CD4-positive, CD25-positive, alpha-beta regulatory T cell (primary cell): ENCODE measurements around the gene NUBP2. TPM values are rescaled to one million over a fixed set of nuclear protein-coding genes. Genes with fewer than 3 reads are reported as not detected.

Source experiments
- ATAC-seq, 2 donors: fragments of 150-1000 bp; cut with Tn5 transposase; one replicate each; pipeline ENCODE4 v1.10.0; 2021; ENCODE audit warnings: low read depth in 2 of 2, moderate number of reproducible peaks in 2 of 2, moderate library complexity in 1 of 2
- DNase-seq, 3 donors: peaks; one replicate each; pipeline versions ENCODE4 v3.0.0 to v3.0.0-alpha.2; 2012 to 2022; ENCODE audit warnings: mixed read lengths in 1 of 3
- H3K27ac ChIP-seq: one replicate; pipeline ENCODE4 v1.7.0; 2013; ENCODE audit warnings: mild to moderate bottlenecking, low read length; ENCODE audit not compliant: insufficient read depth, poor library complexity, severe bottlenecking
- H3K27me3 ChIP-seq: one replicate; pipeline ENCODE4 v1.7.0; 2013; ENCODE audit warnings: low read length; ENCODE audit not compliant: control insufficient read depth, insufficient read depth
- H3K36me3 ChIP-seq: one replicate; pipeline ENCODE4 v1.7.0; 2013; ENCODE audit warnings: mild to moderate bottlenecking, low read length, moderate library complexity; ENCODE audit not compliant: control insufficient read depth, insufficient read depth
- H3K4me1 ChIP-seq: 2 replicates; pipeline ENCODE4 v1.7.0; 2013; ENCODE audit warnings: mild to moderate bottlenecking, low read length; ENCODE audit not compliant: insufficient read depth, control insufficient read depth, poor library complexity, severe bottlenecking
- H3K4me3 ChIP-seq: one replicate; pipeline ENCODE4 v1.7.0; 2013; ENCODE audit warnings: low read depth, mild to moderate bottlenecking, low read length, moderate library complexity
- H3K9me3 ChIP-seq, 2 experiments: 1 replicate in 1 of 2; 2 replicates in 1 of 2; pipeline ENCODE4 v1.7.0; 2013; ENCODE audit warnings: low read length in 2 of 2, mild to moderate bottlenecking in 1 of 2, moderate library complexity in 1 of 2; ENCODE audit not compliant: control insufficient read depth in 2 of 2
- H3K27ac Mint-ChIP-seq, 3 donors: one replicate each; pipeline ENCODE4 v1.8.0; 2020 to 2022; ENCODE audit warnings: mild to moderate bottlenecking in 3 of 3, mixed read lengths in 3 of 3, moderate library complexity in 2 of 3
- H3K27me3 Mint-ChIP-seq: one replicate; pipeline ENCODE4 v1.8.0; 2022; ENCODE audit warnings: mild to moderate bottlenecking, mixed read lengths
- H3K36me3 Mint-ChIP-seq: one replicate; pipeline ENCODE4 v1.8.0; 2020; ENCODE audit warnings: mixed read lengths
- H3K4me1 Mint-ChIP-seq, 4 donors: one replicate each; pipeline ENCODE4 v1.8.0; 2020 to 2022; ENCODE audit warnings: mixed read lengths in 4 of 4, mild to moderate bottlenecking in 1 of 4
- H3K4me3 Mint-ChIP-seq, 4 donors: one replicate each; pipeline ENCODE4 v1.8.0; 2020 to 2022; ENCODE audit warnings: mild to moderate bottlenecking in 4 of 4, mixed read lengths in 4 of 4, moderate library complexity in 3 of 4
- H3K9me3 Mint-ChIP-seq, 7 donors: one replicate each; pipeline ENCODE4 v1.8.0; 2020 to 2022; ENCODE audit warnings: mixed read lengths in 7 of 7, mild to moderate bottlenecking in 3 of 7, moderate library complexity in 2 of 7
- polyA plus RNA-seq, 4 donors: library from polyadenylated mRNA; unstranded; fragments of 300-500 nt; fragmentation: Illumina TruSeq; gene quantifications; one replicate each; pipeline ENCODE4 v1.2.3, GENCODE V29; 2021
- total RNA-seq: library from RNA; stranded (reverse); gene quantifications from one replicate; pipeline ENCODE4 v1.2.3, GENCODE V29; 2022

NUBP2 gene
- total and polyA plus RNA-seq, 5 donors from 2014 or later: 41.6 to 104 (median 95.3) TPM

DNA sequence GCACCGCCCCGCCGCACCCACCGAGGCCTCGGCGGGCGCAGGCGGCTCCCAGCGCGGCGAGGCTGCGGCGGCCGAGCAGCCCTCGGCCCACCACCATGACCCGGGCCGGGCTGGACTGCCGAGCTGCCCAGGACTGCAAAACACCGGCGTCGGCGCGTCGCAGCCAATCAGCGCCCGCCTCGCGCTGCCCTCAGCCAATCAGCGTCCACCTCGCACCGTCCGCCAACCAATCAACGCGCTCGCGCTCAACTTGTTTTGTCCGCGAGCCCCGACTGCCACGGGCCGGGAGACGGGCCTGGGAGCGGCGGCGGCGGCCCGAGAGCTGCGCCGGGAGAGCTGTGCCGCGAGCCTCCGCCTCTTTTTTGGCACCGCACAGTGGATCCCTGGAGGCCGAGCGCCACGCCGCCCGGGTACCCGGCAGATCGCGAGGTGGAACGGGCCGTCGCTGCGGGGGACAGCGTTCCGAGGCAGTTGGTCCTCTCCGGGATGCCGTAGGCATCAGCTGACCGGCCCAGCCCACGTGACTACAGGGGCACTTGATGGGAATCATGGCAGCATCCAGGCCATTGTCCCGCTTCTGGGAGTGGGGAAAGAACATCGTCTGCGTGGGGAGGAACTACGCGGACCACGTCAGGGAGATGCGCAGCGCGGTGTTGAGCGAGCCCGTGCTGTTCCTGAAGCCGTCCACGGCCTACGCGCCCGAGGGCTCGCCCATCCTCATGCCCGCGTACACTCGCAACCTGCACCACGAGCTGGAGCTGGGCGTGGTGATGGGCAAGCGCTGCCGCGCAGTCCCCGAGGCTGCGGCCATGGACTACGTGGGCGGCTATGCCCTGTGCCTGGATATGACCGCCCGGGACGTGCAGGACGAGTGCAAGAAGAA is 44.2 kb downstream of the NUBP2 start, which contains the start of the genes FAHD1 and HAGH:
Gene FAHD1, plus strand, starts transcription at position 516 of the 883 bp plus-strand sequence. Its CDS starts 33 bp downstream, at position 549.
Gene HAGH, minus strand, starts transcription at position 135 of the 883 bp plus-strand sequence. Its CDS starts 38 bp downstream, at position 97.
- Mint-ChIP-seq H3K9me3 (no peaks in the 10 kb centered on the region), H3K4me1 (peaks cover 18 to 49% (median 35%) of the 10 kb centered on the region in 4 donors), H3K4me3 (peak within 1 kb of the TSS; percentile 88 to 95 (median 93)), H3K27me3 (no peaks in the 10 kb centered on the region), H3K27ac (peak within 1 kb of the TSS; percentile 71 to 94 (median 91)), H3K36me3 (peaks cover 6% of the 10 kb centered on the region)
- Histone ChIP-seq H3K4me1 (peaks cover 46% of the 10 kb centered on the region), H3K36me3 (peaks cover 10% of the 10 kb centered on the region), H3K9me3 (no peaks in the 10 kb centered on the region), H3K27ac (peak within 1 kb of the TSS; percentile 76), H3K4me3 (peak within 1 kb of the TSS; percentile 82), H3K27me3 (no peaks in the 10 kb centered on the region)
- DNase-seq (peak; percentile 85 to 95 (median 93)), ATAC-seq (peak; percentile 84 to 85)

DNA sequence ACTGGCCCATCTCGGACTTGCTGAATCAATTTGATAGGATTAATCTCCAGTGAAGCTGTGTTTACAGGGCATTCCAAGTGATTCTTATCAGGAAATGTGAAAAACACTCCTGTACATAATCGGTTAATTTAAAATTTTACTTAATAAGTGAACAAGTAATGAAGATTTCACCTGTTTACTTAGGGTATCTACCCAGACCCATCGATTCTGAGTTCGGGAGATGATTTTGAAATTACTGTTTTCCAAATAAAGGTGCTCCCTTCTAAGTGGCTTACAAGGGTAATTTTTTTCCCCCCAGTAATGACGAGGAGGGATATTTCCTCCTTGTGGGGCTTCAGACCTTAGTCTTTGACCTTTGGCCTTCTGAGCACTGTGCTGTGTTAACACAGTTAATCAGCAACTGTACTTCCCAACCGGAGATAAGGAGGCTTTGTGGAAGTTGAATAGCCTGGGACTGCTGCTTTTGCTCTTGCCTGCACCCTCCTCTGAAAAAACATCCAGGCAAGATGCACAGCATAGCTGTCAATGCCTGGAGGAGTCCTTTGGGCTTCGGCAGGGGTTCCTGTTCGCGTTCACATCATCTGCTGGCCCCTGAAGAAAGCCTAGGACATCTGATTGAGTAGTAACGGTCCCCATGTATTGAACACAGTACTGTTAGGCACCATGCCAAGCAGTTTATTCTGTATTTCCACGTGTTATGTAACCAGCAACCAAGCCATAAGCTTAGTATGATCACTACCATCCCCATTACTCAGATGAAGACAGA is 46.1 kb downstream of the NUBP2 start:
- no peaks in the 10 kb centered on the region for H3K36me3 ChIP-seq
- peak overlapping the region; percentile 50 to 95 (median 79) for H3K4me3 Mint-ChIP-seq
- peak overlapping the region in 2 of 3 donors; percentile 30 to 46 for H3K27ac Mint-ChIP-seq
- peak overlapping the region; percentile 11 for H3K4me3 ChIP-seq
- H3K4me1 Mint-ChIP-seq: peaks cover 18 to 46% (median 32%) of the 10 kb centered on the region in 4 donors
- no peaks in the 10 kb centered on the region for H3K27me3 ChIP-seq
- ATAC-seq (no peak), DNase-seq (no peak)
- peaks cover 41% of the 10 kb centered on the region for H3K4me1 ChIP-seq
- no peaks in the 10 kb centered on the region for H3K9me3 Mint-ChIP-seq
- no peak overlapping the region for H3K27ac ChIP-seq
- peaks cover 6% of the 10 kb centered on the region for H3K36me3 Mint-ChIP-seq
- H3K9me3 ChIP-seq: no peaks in the 10 kb centered on the region
- no peaks in the 10 kb centered on the region for H3K27me3 Mint-ChIP-seq

DNA sequence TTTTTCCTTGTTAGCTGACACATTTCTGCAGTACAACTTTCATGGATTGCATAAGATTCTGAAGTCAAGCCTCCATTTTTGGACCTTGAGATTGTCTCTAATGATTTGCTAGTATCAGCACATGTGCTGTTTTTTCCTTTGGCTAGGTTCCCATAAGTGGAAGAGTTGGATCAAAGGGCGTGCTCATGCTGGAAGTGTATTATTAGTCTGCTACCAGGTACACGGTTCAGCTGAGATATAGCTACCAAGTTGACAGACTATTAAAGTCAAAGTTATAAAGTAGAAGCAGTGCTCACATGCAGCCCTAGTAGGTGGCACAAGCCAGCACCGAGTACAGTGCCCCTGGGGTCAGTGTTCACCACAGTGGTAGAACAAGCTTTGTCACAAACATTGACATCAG is 47.5 kb downstream of the NUBP2 start:
- Histone ChIP-seq H3K4me3 (no peak overlapping the region), H3K4me1 (peaks cover 29% of the 10 kb centered on the region), H3K27ac (no peak overlapping the region), H3K9me3 (no peaks in the 10 kb centered on the region), H3K36me3 (no peaks in the 10 kb centered on the region), H3K27me3 (no peaks in the 10 kb centered on the region)
- no peaks in the 10 kb centered on the region for H3K27me3 Mint-ChIP-seq
- H3K27ac Mint-ChIP-seq: no peak overlapping the region
- DNase-seq (no peak), ATAC-seq (no peak)
- peak overlapping the region in 2 of 4 donors; percentile 26 to 61 for H3K4me3 Mint-ChIP-seq
- H3K36me3 Mint-ChIP-seq: peaks cover 6% of the 10 kb centered on the region
- no peaks in the 10 kb centered on the region for H3K9me3 Mint-ChIP-seq
- peaks cover 15 to 33% (median 24%) of the 10 kb centered on the region in 4 donors for H3K4me1 Mint-ChIP-seq

GRCh38 chr16:1831186-1832075 is 48.7 kb downstream of the NUBP2 start:
- Mint-ChIP-seq H3K9me3 (no peaks in the 10 kb centered on the region), H3K4me3 (no peak overlapping the region), H3K27me3 (no peaks in the 10 kb centered on the region), H3K36me3 (peaks cover 6% of the 10 kb centered on the region), H3K4me1 (peaks cover 15 to 31% (median 22%) of the 10 kb centered on the region in 4 donors), H3K27ac (peak overlapping the region in 1 of 3 donors; percentile 6)
- Histone ChIP-seq H3K27me3 (no peaks in the 10 kb centered on the region), H3K4me3 (no peak overlapping the region), H3K27ac (no peak overlapping the region), H3K36me3 (no peaks in the 10 kb centered on the region), H3K4me1 (peaks cover 21% of the 10 kb centered on the region), H3K9me3 (no peaks in the 10 kb centered on the region)
- no peak for ATAC-seq
- DNase-seq: no peak

GRCh38 chr16:1832838-1833454 is 50.2 kb downstream of the NUBP2 start:
- H3K27me3 ChIP-seq: no peaks in the 10 kb centered on the region
- H3K4me1 ChIP-seq: peaks cover 14% of the 10 kb centered on the region
- H3K27ac ChIP-seq: no peak overlapping the region
- no peaks in the 10 kb centered on the region for H3K9me3 ChIP-seq
- no peak for DNase-seq
- Mint-ChIP-seq H3K27ac (no peak overlapping the region), H3K4me1 (peaks cover 10 to 27% (median 15%) of the 10 kb centered on the region in 4 donors), H3K4me3 (no peak overlapping the region), H3K36me3 (peaks cover 6% of the 10 kb centered on the region), H3K9me3 (no peaks in the 10 kb centered on the region), H3K27me3 (no peaks in the 10 kb centered on the region)
- H3K4me3 ChIP-seq: no peak overlapping the region
- no peaks in the 10 kb centered on the region for H3K36me3 ChIP-seq
- no peak for ATAC-seq

GRCh38 chr16:1834096-1834495 is 51.3 kb downstream of the NUBP2 start:
- H3K27me3 Mint-ChIP-seq: no peaks in the 10 kb centered on the region
- no peaks in the 10 kb centered on the region for H3K9me3 Mint-ChIP-seq
- no peak overlapping the region for H3K27ac Mint-ChIP-seq
- Histone ChIP-seq H3K27me3 (no peaks in the 10 kb centered on the region), H3K4me3 (no peak overlapping the region), H3K36me3 (no peaks in the 10 kb centered on the region), H3K27ac (no peak overlapping the region), H3K4me1 (peaks cover 5% of the 10 kb centered on the region), H3K9me3 (no peaks in the 10 kb centered on the region)
- no peak overlapping the region for H3K4me3 Mint-ChIP-seq
- DNase-seq: no peak
- H3K4me1 Mint-ChIP-seq: peaks cover 5 to 17% (median 6%) of the 10 kb centered on the region in 4 donors
- H3K36me3 Mint-ChIP-seq: peaks cover 6% of the 10 kb centered on the region
- no peak for ATAC-seq
